ENCODE measurements around the gene CD247.

CD247 gene

GRCh38 chr1:167404161-167404888 lies 114.0 kb downstream of the CD247 start:
- TF ChIP-seq CREB5 (CRISPR knock-in tag; IDR thresholded peaks at IDR 0.05; ENCODE audit: low read depth) (no peak), ZNF8 (CRISPR knock-in tag; IDR thresholded peaks at IDR 0.05) (no peak), RARB (CRISPR knock-in tag; IDR thresholded peaks at IDR 0.05) (no peak), TOX (CRISPR knock-in tag; IDR thresholded peaks at IDR 0.05; ENCODE audit: borderline replicate concordance) (no peak), CSRNP3 (CRISPR knock-in tag; IDR thresholded peaks at IDR 0.05) (no peak), ZNF565 (CRISPR knock-in tag; conservative IDR thresholded peaks at IDR 0.05; ENCODE audit: low read depth) (no peak), TCF4 (CRISPR knock-in tag; IDR thresholded peaks at IDR 0.05; ENCODE audit: borderline replicate concordance) (no peak), TSHZ2 (CRISPR knock-in tag; IDR thresholded peaks at IDR 0.05) (no peak), ARNTL (CRISPR knock-in tag; IDR thresholded peaks at IDR 0.05; ENCODE audit: borderline replicate concordance, low read depth) (no peak), ZNF70 (CRISPR knock-in tag; IDR thresholded peaks at IDR 0.05) (no peak), SNAI2 (CRISPR knock-in tag; IDR thresholded peaks at IDR 0.05) (no peak), ESRRG (CRISPR knock-in tag; IDR thresholded peaks at IDR 0.05) (no peak), POU6F1 (CRISPR knock-in tag; IDR thresholded peaks at IDR 0.05; ENCODE audit: borderline replicate concordance, low read depth) (no peak)
- no peak for ATAC-seq

- TF ChIP-seq CSRNP3 (CRISPR knock-in tag; IDR thresholded peaks at IDR 0.05) (no peak), ZC3H10 (CRISPR knock-in tag; IDR thresholded peaks at IDR 0.05) (no peak), GLIS3 (CRISPR knock-in tag; IDR thresholded peaks at IDR 0.05) (no peak), ZNF565 (CRISPR knock-in tag; conservative IDR thresholded peaks at IDR 0.05; ENCODE audit: low read depth) (no peak), POU6F1 (CRISPR knock-in tag; IDR thresholded peaks at IDR 0.05; ENCODE audit: borderline replicate concordance, low read depth) (no peak), ARNTL (CRISPR knock-in tag; IDR thresholded peaks at IDR 0.05; ENCODE audit: borderline replicate concordance, low read depth) (no peak), ISL1 (CRISPR knock-in tag; IDR thresholded peaks at IDR 0.05) (no peak), CSDC2 (CRISPR knock-in tag; IDR thresholded peaks at IDR 0.05) (no peak), PPARA (CRISPR knock-in tag; IDR thresholded peaks at IDR 0.05; ENCODE audit: borderline replicate concordance) (no peak), ESRRG (CRISPR knock-in tag; IDR thresholded peaks at IDR 0.05) (no peak), ZFP3 (CRISPR knock-in tag; IDR thresholded peaks at IDR 0.05) (no peak), TCF4 (CRISPR knock-in tag; IDR thresholded peaks at IDR 0.05; ENCODE audit: borderline replicate concordance) (no peak), CREB5 (CRISPR knock-in tag; IDR thresholded peaks at IDR 0.05; ENCODE audit: low read depth) (no peak), RARB (CRISPR knock-in tag; IDR thresholded peaks at IDR 0.05) (no peak)
- ATAC-seq = peak; percentile 97
Measured at GRCh38 chr1:167401260-167401873, 117.0 kb downstream of the CD247 start.
